Left renal cortex interstitium (tissue), 4 donors: Measurements from ENCODE around the gene LRRC43. TPM values are rescaled to one million over a fixed set of nuclear protein-coding genes. Genes with fewer than 3 reads are reported as not detected.

ENCODE experiments used
- DNase-seq, 4 donors: peaks; one replicate each; pipeline ENCODE4 v3.0.0-alpha.2; 2013; ENCODE audit warnings: low read depth in 4 of 4, low spot score in 2 of 4, missing footprints in 1 of 4
- polyA plus RNA-seq, 4 donors: library from polyadenylated mRNA; unstranded; fragments of 120-200 nt; gene quantifications; one replicate each; pipeline ENCODE4 v1.2.1, GENCODE V29; 2013; ENCODE audit not compliant: insufficient read length in 4 of 4

The LRRC43 gene
- polyA plus RNA-seq, 4 donors, result 4.0 to 8.2 (median 6.2) TPM

DNA sequence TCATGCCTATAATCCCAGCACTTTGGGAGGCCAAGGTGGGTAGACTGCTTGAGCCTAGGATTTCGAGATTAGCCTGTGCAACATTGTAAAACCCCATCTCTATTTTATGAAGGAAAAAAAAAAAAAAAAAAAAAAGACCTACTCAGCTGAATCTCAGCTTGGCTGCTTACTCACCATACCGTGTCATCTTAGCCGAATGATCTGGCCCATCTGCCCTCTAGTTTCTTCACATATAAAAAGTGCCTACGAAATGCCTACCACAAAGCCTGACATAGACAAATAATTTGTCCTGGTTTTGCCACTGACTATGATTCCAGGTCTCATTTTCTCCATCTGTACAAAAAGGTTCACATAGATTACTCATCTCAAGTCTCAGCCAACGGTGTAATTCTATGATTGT is 32.8 kb downstream of the LRRC43 start:
- DNase-seq, result no peak

DNA sequence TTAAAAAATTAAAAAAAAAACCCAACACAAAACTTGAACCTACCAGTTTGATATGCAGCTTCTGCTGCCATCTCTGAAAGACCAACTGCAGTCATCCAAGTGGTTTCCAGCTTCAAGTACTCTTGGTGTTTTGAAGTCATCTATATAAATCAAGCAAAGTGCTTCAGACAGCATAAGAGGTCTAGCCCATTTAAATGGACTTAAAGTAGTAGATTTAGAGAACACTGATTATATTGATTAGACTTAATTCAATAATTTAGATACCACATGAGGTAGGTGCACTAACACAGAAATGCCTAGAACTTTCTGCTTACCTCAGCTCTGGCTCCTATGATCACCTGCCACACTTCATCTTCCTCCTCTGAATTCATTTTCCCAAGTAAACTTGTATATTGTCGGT is 33.5 kb downstream of the LRRC43 start:
- DNase-seq, result no peak

DNA sequence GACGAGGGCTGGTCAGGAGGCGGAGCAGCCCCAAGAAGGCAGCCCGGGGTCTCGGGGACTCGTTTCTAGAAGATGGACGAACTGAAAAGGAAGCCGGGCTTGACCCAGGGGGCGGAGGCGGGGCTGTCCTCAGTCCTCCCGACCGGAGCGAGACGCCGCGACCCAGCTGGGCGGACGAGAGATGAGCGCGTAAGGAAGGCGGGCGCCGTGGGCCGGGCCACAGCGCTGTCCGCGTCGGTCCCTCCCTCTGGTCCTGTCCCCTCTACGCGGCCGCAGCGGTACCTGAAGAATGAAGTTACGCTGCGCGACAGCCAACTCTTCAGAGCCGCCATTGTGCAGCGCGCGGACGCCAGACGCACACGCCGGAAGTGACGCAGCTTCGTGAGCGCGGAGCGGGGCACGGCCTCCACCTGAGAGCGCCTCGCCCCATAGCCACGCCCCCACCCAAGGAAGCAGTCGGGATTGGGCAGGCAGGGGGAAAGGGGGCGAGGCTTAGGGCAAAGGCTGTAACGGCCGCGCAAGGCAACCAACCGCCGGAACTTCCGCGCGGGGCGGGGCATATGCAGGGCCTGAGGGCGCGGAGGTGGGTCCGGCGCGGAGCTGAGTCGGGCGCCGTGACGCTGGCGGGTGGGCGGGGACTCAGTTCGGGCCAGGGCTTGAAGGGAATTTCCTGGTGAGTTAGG is 42.9 kb downstream of the LRRC43 start, which contains the start of gene DIABLO:
Gene DIABLO, minus strand, starts transcription at position 370 of the 683 bp plus-strand sequence. Its CDS starts 38 bp downstream, at position 332.
- DNase-seq, result peak; percentile 90 to 99 (median 98)

DNA sequence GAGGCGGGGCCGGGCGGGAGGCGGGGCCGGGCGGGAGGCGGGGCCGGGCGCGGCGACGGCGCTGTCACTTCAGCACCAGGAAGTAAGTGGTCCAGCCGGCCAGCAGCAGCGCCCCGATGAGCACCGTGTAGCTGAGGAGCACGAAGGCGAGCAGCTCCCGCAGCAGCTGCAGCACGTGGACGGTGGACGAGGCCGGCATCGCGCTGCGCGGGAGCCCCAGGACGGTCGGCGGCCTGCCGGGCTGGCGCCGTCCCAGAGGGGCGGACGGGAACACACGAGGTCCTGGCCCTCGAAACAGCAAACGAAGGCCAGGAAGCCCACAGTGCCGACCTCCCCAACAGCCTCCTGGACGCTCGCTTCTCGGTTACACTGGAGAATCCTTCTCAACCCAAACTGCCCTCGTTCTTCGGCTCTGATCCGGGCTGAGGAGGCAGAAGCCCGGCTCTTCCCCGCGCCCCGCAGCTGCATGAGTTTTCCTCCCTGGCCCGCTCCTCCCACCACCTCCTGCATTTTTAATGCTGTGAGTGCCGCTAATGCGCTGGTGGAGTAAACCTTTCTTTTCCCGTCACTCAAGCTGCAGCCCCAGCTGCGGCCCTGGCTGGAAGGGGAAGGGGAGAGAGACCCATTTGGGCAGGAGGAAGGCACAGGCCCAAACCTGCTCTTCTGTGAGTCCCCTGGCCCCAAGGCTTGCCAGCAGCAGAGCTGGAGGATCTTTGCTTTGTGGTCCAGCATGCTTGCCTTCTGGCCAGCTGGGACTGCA is 43.6 kb downstream of the LRRC43 start:
- DNase-seq, result no peak

DNA sequence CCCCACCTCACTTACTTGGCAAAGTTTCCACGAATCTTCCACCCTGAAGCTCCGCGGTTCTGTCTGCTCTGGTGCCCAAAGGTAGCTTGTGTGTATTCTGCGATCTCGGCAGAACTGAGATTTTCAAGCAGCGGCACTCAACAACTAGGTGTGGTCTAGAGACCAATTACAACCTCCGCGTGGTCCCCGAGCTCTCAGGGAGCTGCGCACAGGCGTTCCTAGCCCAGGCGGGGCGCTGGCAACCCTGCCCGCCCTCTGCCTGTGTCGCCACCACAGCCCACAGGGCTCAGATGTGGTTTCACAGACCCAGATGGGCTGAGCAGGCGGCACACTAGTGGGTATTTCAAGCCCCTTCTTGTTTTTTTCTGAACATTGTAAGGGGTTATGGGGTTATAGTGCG is 44.4 kb downstream of the LRRC43 start:
- no peak for DNase-seq

DNA sequence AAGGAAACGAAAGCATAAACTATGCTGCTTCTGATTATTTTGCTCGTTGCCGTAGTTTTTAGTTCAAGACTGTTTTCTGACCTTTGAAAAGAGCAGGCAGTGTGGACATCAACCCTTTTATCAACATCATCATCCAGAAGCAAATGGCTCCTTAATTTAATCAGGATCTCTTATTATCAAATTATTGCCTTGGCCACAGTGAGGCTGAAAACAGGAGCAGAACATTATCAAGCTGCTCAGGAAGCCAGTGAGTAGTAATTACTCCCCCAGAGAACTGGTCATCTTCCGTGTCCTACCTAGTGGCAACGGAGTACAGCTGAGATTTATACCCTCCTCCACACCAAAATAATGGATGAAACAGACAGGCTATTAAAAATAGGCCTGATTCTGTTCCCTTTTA is 45.2 kb downstream of the LRRC43 start:
- no peak for DNase-seq

DNA sequence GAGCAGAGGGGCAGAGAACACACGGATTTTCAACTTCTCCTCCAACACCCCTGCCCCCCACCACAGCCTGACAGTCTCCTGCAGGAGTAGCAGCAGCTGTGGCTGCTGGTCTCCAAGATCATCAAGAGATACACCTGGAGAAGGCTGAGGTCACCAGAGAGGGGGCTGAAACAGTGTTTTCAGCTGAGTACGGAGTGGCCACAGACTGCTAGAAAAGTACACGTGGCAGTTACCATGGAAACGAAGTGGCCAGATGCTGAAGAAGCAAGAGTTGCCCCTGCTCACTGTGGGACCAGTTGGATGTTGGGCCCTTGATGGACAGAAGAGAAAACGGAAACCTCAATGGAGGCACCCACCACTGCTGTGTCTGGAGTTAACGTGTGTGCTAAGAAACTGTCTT is 47.9 kb downstream of the LRRC43 start:
- DNase-seq, result no peak

DNA sequence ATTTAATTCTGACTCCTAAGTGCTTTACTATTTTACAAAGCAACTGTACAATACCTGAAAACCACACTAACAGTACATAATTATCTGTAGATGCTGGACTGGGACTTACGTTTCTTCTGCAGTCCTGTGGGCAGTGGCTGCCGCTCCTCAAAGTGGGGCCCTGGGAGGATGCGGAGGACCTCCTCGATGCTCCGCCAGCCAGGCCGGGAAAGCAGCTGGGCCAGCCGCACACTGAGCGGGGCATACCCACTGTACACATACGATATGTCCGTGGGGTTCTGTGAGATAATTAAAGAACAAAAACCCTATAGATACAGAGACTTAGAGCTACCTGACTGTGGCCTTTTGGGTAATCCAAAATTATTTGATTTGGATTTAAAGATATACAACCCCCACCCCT is 49.8 kb downstream of the LRRC43 start:
- no peak for DNase-seq

DNA sequence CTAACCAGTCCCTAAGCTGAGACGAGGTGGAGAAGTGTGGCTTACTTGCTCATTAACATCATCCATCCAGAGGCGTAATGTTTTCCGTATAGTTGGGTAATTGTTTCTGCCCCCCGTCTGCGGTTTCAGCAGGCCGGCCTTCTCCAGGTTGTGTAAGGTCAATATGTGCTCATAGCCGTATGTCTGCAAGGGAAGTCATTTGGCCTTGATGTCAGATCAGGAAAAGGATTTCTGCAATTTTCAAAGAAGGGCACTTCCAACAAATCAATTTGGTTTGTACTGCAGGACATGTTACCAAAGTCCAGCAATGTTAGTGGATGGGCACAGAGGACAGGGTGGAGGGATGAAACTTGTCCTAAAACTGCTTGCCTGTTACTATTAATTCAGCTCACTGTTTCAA is 52.8 kb downstream of the LRRC43 start:
- DNase-seq, result no peak

DNA sequence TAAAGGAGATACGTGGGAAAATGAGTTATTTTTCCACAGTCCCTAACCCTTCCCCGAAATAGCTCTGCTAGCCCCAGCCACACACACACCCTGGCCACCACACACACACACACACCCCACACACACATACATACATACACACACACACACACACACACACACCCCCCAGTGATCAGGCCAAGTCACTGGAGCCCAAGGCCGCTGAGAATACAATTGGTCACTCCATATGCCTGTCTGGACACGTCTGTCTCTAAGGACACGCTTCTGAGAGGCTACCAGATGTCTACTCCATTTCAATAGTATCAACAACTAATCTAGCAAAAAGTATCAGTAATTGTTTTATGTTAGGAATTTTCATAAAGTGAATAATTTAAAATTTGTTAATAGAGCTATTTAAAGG is 55.9 kb downstream of the LRRC43 start:
- no peak for DNase-seq

DNA sequence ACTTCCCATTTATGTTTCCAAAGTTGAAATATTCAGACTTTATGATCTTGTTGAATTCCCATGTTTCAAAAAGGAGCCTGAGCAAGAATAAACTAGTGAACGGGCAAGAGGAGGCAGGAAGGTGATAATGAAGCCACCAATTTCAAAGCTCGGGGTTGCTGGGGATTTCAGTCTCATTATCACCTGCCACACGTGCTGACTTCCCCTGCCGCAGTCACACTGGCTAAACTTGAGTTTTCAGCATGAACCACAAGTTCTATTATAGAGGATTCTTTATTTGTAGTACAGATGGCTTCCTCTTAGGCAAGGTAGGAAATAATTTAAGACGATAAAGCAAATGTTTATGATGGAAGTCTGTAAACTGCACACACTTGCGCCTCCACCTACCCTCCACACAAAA is 61.0 kb downstream of the LRRC43 start:
- DNase-seq, result no peak

DNA sequence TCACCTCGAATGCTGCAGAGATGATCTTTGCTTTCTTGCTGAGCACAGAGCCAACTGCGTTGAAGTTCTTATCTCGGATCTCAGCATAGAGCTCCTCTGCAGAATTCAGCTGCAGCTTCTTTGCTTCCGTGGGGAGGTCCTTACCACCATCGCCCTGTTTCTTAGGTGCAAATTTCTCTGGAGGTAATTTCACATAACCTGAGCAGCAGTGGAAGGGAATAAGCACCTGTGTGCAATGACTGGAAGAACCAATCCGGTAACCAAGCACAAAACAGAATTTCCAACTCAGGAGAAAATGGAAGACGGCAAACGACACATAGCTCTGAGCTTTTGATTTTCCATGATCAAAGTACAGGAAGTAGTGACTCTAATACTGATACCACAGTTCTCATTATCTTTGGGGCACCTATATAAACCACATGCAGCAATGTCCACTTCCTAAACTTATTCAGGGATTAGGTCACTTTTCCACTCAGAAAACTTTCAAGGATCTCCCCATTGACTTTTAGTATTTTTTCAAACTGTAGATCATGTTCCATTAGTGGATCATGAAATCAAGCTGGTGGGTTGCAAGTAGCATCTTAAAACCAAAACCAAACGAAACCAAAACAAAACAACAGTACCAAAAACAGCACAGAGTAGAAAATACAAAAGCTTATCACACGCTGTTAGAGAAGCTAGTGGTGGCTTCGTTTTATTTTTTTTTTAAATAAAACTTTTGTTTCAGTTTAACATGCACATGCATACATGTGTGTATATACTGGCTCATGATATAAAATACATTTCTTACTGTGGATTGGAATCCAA is 61.8 kb downstream of the LRRC43 start:
- no peak for DNase-seq

DNA sequence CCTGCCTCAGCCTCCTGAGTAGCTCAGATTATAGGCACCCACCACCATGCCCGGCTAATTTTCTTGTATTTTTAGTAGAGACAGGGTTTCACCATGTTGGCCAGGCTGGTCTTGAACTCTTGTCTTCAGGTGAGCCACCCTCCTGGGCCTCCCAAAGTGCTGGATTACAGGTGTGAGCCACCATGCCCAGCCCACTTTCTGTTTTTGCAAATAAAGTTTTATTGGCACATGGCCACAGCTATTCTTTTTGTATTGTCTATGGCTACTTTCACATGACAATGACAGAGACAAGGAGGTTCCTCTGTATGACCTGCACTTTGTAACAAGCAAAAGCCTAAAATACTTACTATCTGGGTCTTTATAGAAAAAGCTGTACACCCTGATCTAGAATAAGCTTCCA is 62.6 kb downstream of the LRRC43 start:
- DNase-seq, result no peak

DNA sequence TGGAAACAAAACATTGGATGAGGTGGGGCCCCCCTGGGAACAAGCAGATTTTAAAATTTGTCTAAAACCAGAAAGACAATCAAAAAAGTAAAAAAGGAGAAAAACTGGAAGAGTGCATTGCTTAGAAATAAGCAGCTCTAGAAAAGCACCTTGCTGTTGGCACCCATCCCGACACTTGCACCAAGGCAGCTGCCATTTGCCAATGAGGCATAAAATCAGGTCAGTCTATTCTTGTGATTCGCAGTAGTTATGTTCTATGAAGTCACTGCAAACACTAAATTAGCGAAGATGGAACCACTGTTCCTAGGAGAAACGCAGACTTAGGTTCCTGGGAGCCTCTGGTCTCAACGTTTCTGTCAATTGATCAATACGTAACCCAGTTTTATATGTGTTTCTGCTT is 67.1 kb downstream of the LRRC43 start:
- DNase-seq, result no peak

DNA sequence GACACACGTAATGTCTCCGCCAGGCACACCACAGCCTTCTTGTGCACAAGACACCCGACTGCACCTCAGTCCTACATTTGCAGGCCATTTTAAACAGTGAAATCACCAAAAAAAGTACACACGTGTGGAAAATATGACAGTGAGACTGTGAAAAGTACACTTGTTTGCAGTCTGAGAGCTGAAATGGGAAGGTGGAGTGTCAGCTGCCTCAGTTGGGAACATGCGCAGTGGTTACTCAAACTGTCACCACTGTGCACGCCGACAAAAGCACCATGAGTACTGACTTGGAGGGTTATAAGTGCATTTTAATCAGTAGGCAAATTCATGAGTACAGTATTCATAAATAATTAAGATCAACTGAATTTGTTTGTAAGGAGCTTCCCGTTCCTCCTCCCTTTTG is 67.6 kb downstream of the LRRC43 start:
- DNase-seq, result no peak

Other genes with a start within 250 kb of the LRRC43 start
- 10 to 100 TPM; 35.0 to 42.9 (median 38.4) TPM for gene BCL7A, start 161.2 kb upstream of the LRRC43 start, polyA plus RNA-seq
- gene MLXIP, start 104.4 kb upstream of the LRRC43 start, polyA plus RNA-seq, result 10 to 100 TPM; 25.2 to 58.5 (median 38.2) TPM
- gene IL31, start 8.9 kb upstream of the LRRC43 start, polyA plus RNA-seq, result not detected
- 1 to 10 TPM; 2.6 to 5.2 (median 3.7) TPM for gene B3GNT4, start 20.6 kb downstream of the LRRC43 start, polyA plus RNA-seq
- gene DIABLO, start 42.9 kb downstream of the LRRC43 start, polyA plus RNA-seq, result 10 to 100 TPM; 60.4 to 82.4 (median 71.0) TPM
- 10 to 100 TPM; 16.5 to 21.4 (median 17.6) TPM for gene VPS33A, start 83.4 kb downstream of the LRRC43 start, polyA plus RNA-seq
- gene CLIP1, start 239.5 kb downstream of the LRRC43 start, polyA plus RNA-seq, result 10 to 100 TPM; 33.1 to 46.1 (median 41.3) TPM